Colonic mucosa (tissue), 4 donors: Measurements from ENCODE around the gene OR5D14. TPM values are rescaled to one million over a fixed set of nuclear protein-coding genes. Genes with fewer than 3 reads are reported as not detected.

ENCODE experiments used
- DNase-seq: peaks from one replicate; pipeline ENCODE4 v3.0.0-alpha.2; 2020
- H3K27ac ChIP-seq: fragments of 200-600 bp; one replicate; pipeline ENCODE4 v1.8.0; 2021
- H3K27me3 ChIP-seq: fragments of 200-600 bp; one replicate; pipeline ENCODE4 v1.8.0; 2021
- H3K36me3 ChIP-seq: fragments of 200-600 bp; one replicate; pipeline ENCODE4 v1.8.0; 2021
- H3K4me1 ChIP-seq: fragments of 200-600 bp; one replicate; pipeline ENCODE4 v1.8.0; 2021; ENCODE audit warnings: mild to moderate bottlenecking
- H3K4me3 ChIP-seq: fragments of 200-600 bp; one replicate; pipeline ENCODE4 v1.8.0; 2021
- H3K9ac ChIP-seq, 2 donors: one replicate each; pipeline ENCODE4 v1.7.0; 2013; ENCODE audit warnings: control low read depth in 2 of 2, low read depth in 2 of 2, low read length in 2 of 2
- H3K9me3 ChIP-seq: fragments of 200-600 bp; one replicate; pipeline ENCODE4 v1.8.0; 2021
- CTCF ChIP-seq: fragments of 200-600 bp; IDR thresholded peaks from one replicate; pipeline ENCODE4 v1.8.0; 2022; ENCODE audit warnings: antibody characterized with exemption, mild to moderate bottlenecking
- intact Hi-C: fragments of 100-400 bp; cut with DNase I; formaldehyde crosslinking; loops from one replicate; pipeline ENCODE4 v1.14.1; 2022
- total RNA-seq, 2 donors: library from RNA; stranded (reverse); fragmentation: NEBNext Ultra II Directional in 1 of 2; extraction: Animal tissue kit (Norgen Biotek cat#: 25700) in 1 of 2; gene quantifications; one replicate each; pipeline ENCODE4 v1.2.1, GENCODE V29; 2021
- donor health status: healthy.
- donor health status: DM: no; HTN: no; CAD: no.
- donor health status: DM: no; HTN: no; CAD: no.

The OR5D14 gene
- not detected for total RNA-seq

GRCh38 chr11:55795256-55795655, at the start of gene OR5D14:
Gene OR5D14, plus strand, starts transcription at chr11:55795556. Its CDS starts 0 bp downstream, at chr11:55795556.
- H3K9ac ChIP-seq: no peak within 1 kb of the TSS
- DNase-seq: no peak
- no peak within 1 kb of the TSS for H3K27ac ChIP-seq
- intact Hi-C loops: no loop called here
- no peaks in the 10 kb centered on the region for H3K36me3 ChIP-seq
- no peak within 1 kb of the TSS for H3K4me3 ChIP-seq
- no peak for TF ChIP-seq CTCF
- no peaks in the 10 kb centered on the region for H3K4me1 ChIP-seq
- no peaks in the 10 kb centered on the region for H3K27me3 ChIP-seq
- H3K9me3 ChIP-seq: no peaks in the 10 kb centered on the region

GRCh38 chr11:55773138-55773537, 22.2 kb upstream of the OR5D14 start, which contains the start of gene OR5D13:
Gene OR5D13, plus strand, starts transcription at chr11:55773438. Its CDS starts 0 bp downstream, at chr11:55773438.
- H3K27me3 ChIP-seq: no peaks in the 10 kb centered on the region
- H3K9me3 ChIP-seq: no peaks in the 10 kb centered on the region
- no peak within 1 kb of the TSS for H3K27ac ChIP-seq
- intact Hi-C loops: no loop called here
- no peak for TF ChIP-seq CTCF
- no peaks in the 10 kb centered on the region for H3K4me1 ChIP-seq
- H3K4me3 ChIP-seq: no peak within 1 kb of the TSS
- no peaks in the 10 kb centered on the region for H3K36me3 ChIP-seq
- no peak within 1 kb of the TSS for H3K9ac ChIP-seq
- DNase-seq: no peak

- H3K27ac ChIP-seq: no peak overlapping the region
- no peaks in the 10 kb centered on the region for H3K27me3 ChIP-seq
- H3K4me1 ChIP-seq: no peaks in the 10 kb centered on the region
- H3K4me3 ChIP-seq: no peak overlapping the region
- intact Hi-C loops: no loop called here
- no peaks in the 10 kb centered on the region for H3K9me3 ChIP-seq
- H3K36me3 ChIP-seq: no peaks in the 10 kb centered on the region
- no peak for TF ChIP-seq CTCF
- DNase-seq: no peak
- no peak overlapping the region for H3K9ac ChIP-seq
These were observed 3.8 kb upstream of the OR5D14 start for GRCh38 chr11:55791606-55792005.

GRCh38 chr11:55793321-55793720, 2.0 kb upstream of the OR5D14 start:
- intact Hi-C loops: no loop called here
- Histone ChIP-seq H3K27ac (no peak overlapping the region), H3K27me3 (no peaks in the 10 kb centered on the region), H3K9ac (no peak overlapping the region), H3K9me3 (no peaks in the 10 kb centered on the region), H3K4me3 (no peak overlapping the region), H3K4me1 (no peaks in the 10 kb centered on the region), H3K36me3 (no peaks in the 10 kb centered on the region)
- no peak for TF ChIP-seq CTCF
- no peak for DNase-seq

- H3K9me3 ChIP-seq: no peaks in the 10 kb centered on the region
- no peak overlapping the region for H3K27ac ChIP-seq
- no peak for TF ChIP-seq CTCF
- no peak overlapping the region for H3K9ac ChIP-seq
- H3K4me1 ChIP-seq: no peaks in the 10 kb centered on the region
- H3K36me3 ChIP-seq: no peaks in the 10 kb centered on the region
- no peak overlapping the region for H3K4me3 ChIP-seq
- no peaks in the 10 kb centered on the region for H3K27me3 ChIP-seq
- intact Hi-C loops: no loop called here
- DNase-seq: no peak
These were observed 10.9 kb downstream of the OR5D14 start for GRCh38 chr11:55806248-55806647.

- Histone ChIP-seq H3K27me3 (no peaks in the 10 kb centered on the region), H3K36me3 (no peaks in the 10 kb centered on the region), H3K9me3 (no peaks in the 10 kb centered on the region), H3K4me3 (no peak within 1 kb of the TSS), H3K9ac (no peak within 1 kb of the TSS), H3K4me1 (no peaks in the 10 kb centered on the region), H3K27ac (no peak within 1 kb of the TSS)
- DNase-seq: no peak
- intact Hi-C loops: no loop called here
- TF ChIP-seq CTCF: no peak
These were observed 15.7 kb downstream of the OR5D14 start, which contains the start of gene OR5L1 for GRCh38 chr11:55811067-55811466. Gene OR5L1, plus strand, starts transcription at chr11:55811367. Its CDS starts 100 bp downstream, at chr11:55811467.
